ENCODE measurements around the gene ITGA11.

The ITGA11 gene

GRCh38 chr15:68310804-68311463 lies 121.0 kb downstream of the ITGA11 start:
- no peak for DNase-seq (ENCODE audit: low read depth in 2 of 2)

DNA sequence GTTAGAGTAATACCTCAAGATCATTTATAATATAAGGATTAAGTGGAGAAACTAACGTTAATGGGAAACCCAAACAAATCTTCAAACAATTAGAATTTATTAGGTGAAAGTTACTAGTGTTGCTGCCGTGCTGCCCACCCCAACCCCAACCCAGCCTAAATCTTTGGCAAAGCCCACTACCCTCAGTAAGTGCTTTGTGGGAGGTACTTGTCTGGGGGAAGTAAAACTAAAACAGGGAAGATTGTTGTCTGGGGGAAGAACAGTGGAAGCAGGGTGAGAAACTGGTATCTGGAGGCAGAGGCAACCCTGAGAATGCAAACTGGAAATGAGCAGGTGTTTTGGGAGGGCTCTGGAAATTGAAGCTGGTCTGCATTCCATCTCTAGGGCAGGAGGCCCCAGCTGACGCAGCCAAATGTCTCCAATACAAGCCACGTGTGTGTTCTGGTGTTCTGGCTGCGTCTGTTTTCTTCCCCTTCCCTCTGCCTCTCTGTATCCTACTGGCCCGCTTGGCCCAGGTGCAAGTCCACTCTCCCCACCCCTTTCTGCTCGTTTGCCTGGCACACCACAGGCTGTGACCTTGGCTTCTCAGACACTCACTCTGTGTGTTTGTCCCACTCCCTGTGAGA lies 121.7 kb downstream of the ITGA11 start:
- no peak for DNase-seq (ENCODE audit: low read depth in 2 of 2)

- no peak for DNase-seq (ENCODE audit: low read depth in 2 of 2)
Measured at GRCh38 chr15:68309024-68309423, 122.9 kb downstream of the ITGA11 start.

- no peak for DNase-seq (ENCODE audit: low read depth in 2 of 2)
Measured at GRCh38 chr15:68307131-68307928, 124.6 kb downstream of the ITGA11 start.

- DNase-seq (ENCODE audit: low read depth in 2 of 2): no peak
Measured at GRCh38 chr15:68305420-68305871, 126.5 kb downstream of the ITGA11 start.

- DNase-seq (ENCODE audit: low read depth in 2 of 2): no peak
Measured at GRCh38 chr15:68304589-68305337, 127.2 kb downstream of the ITGA11 start.

GRCh38 chr15:68303560-68304436 lies 128.2 kb downstream of the ITGA11 start:
- no peak for DNase-seq (ENCODE audit: low read depth in 2 of 2)

DNA sequence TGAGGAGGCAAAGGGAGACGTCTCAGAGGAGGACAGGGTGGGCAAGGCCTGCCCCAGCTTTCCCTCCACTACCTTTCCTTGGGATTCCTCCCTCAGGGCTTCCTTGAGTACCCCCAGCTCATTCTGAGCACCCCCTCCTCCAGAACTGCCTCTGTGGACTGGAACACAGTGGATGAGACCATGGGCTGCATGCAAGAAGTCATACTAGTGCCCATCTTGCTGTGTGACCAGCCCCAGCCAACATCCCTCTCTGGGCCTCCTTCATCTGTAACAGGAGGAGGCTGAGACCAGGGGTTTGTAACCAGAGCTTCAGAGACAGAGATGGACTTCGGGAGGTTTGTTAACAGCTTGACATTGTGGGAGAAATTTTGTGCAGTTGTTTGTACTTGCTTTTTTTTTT lies 128.8 kb downstream of the ITGA11 start:
- no peak for DNase-seq (ENCODE audit: low read depth in 2 of 2)

DNA sequence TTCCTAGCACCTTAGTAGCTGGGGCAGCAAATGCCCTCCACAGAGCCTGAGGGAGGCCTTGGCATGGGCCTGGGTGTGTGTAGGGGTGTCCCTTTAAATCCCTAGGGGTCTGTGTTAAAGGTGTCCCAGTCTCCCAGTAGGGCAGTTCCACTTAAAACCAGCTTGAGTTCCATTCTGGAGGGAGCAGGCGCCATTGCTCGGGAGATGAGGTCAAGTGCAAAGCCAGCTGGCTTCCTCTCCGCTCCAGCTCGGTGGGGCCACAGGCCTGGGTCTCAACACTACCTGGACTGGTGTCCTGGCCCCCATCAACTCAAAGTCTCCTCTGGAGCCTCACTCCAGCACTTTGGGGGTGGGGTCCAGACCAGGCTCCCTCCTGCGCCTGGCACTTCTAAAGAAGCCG lies 129.2 kb downstream of the ITGA11 start:
- DNase-seq (ENCODE audit: low read depth in 2 of 2): no peak

DNA sequence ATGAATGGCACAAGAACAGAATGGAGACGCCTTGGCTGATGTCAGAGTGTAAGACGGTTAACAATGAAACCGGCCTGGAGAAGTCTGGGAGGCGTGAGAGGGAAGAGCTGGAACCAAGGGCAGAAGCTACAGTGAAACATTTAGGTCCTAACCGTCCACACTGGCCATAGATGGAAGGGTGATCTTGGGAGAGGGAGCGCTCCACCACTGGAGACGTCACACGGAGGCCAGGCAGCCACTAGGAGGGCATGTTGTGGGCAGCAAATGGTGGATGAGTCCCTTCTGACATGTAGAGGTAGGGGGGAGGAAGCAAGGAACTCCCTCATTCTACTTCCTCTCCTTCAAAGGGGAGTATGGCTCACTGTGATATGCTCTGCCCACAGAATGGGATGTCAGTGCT lies 130.7 kb downstream of the ITGA11 start:
- DNase-seq (ENCODE audit: low read depth in 2 of 2): no peak

- DNase-seq (ENCODE audit: low read depth in 2 of 2): no peak
Measured at GRCh38 chr15:68300115-68300940, 131.6 kb downstream of the ITGA11 start.

DNA sequence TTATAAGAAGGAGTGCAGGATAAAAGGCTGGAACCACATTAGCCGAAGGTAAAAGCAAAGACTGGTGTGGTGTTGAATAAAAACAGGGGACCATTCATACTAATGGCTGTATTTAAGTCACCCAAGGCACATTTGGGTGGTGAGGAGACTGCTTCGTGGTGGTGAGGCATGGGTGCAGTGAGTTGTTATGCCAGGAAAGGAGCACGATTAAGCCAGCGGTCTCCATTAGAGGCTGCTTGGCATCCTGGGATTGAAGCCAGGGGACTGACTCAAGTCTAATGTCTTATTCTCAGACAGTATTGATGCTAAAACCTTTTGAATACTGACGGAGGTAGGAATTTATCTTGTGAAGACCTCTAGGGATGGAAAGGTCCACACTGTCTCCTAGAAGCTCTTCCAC lies 132.5 kb downstream of the ITGA11 start:
- no peak for DNase-seq (ENCODE audit: low read depth in 2 of 2)

DNA sequence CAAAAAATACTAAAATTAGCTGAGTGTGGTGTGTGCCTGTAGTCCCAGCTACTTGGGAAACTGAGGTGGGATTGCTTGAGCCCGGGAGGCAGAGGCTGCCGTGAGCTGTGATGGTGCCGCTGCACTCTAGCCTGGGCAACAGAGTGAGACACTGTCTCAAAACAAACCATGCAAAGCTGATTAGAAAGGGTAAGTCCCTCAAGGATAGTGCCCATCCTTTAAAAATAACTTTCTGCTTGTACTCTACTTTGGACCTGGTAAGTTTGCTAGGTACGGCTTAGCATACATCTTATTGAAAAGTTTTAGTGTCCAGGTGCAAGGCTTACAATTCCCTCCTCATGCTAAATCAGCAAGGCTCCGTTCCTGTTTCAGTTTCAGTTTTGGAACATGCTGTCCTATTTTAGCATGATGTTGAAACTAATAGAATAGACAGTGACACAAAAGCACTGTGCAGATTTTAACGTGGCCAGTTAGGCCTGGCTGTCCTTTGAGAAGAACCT lies 133.0 kb downstream of the ITGA11 start:
- DNase-seq (ENCODE audit: low read depth in 2 of 2): no peak

DNA sequence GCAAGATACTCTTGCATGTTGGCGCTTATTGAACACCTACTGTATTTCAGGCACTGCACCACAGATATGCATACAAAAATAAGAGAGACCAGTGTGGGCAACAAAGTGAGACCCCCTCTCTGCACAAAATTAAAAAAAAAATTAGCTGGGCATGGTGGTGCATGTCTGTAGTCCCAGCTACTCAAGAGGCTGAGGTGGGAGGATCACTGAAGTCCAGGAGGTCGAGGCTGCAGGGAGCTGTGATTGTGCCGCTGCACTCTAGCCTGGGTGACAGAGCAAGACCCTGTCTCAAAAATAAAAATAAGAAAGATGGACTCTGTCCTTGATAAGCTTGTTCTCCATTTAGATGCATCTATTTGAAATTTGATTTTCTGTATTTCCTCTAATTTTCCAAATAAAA lies 133.6 kb downstream of the ITGA11 start:
- DNase-seq (ENCODE audit: low read depth in 2 of 2): no peak

GRCh38 chr15:68295014-68295805 lies 136.8 kb downstream of the ITGA11 start:
- no peak for DNase-seq (ENCODE audit: low read depth in 2 of 2)

GRCh38 chr15:68292967-68293366 lies 139.0 kb downstream of the ITGA11 start:
- DNase-seq (ENCODE audit: low read depth in 2 of 2): no peak

DNA sequence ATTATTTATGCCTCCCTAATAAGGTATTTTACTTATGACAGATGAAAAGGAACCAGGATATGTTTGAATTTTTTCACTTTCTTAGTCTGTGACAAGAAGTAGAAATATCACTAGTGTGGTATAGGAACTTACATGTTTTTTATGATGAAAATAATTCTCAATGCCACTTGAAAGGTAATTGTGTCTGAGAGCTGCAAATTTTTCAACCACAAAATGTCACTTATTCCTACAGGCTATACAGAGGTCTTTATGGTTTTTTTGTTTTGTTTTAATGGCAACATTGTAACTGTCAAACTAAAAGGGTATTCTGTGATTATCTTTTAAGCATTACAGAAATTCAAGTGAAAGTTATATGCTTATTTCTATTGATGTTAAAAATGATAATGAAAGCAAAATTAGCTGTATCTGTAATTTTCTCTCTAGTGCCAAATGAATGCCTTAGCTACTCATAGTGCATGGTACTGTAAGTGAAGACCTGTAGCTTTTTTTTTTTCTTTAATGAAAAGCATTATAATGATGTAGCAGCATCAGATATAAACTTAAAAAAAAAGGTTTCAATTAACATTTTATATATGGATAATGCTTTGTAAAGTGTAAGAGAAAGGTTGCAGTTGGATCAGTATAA lies 139.7 kb downstream of the ITGA11 start:
- DNase-seq (ENCODE audit: low read depth in 2 of 2): no peak

DNA sequence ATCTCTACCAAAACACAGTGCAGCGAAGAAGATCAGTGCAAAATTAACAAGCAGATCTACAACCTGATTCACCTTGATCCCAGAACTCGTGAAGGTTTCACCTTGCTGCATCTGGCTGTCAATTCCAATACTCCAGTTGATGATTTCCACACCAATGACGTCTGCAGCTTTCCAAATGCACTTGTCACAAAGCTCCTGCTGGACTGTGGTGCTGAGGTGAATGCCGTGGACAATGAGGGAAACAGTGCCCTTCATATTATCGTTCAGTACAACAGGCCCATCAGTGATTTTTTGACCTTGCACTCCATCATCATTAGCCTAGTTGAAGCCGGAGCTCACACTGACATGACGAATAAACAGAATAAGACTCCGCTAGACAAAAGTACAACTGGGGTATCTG lies 141.2 kb downstream of the ITGA11 start:
- no peak for DNase-seq (ENCODE audit: low read depth in 2 of 2)

Measured in stimulated activated CD8-positive, alpha-beta memory T cell treated with anti-CD3 and anti-CD28 coated beads, Interleukin-15, amount 100 ng/mL, for 4 hours (primary cell).